H7 (cell line): ENCODE measurements around the gene RGL1. TPM values are rescaled to one million over a fixed set of nuclear protein-coding genes. Genes with fewer than 3 reads are reported as not detected.

Source experiments
- DNase-seq: peaks from one replicate; pipeline ENCODE4 v3.0.0; 2012
- H3K27me3 ChIP-seq: 2 replicates; pipeline ENCODE4 v1.6.0; 2011; ENCODE audit warnings: mild to moderate bottlenecking, low read length; ENCODE audit not compliant: control insufficient read depth, insufficient read depth
- H3K36me3 ChIP-seq: replicated peaks from 2 replicates; pipeline ENCODE4 v1.5.1; 2011; ENCODE audit warnings: low read length; ENCODE audit not compliant: control insufficient read depth, insufficient read depth
- H3K4me3 ChIP-seq: 2 replicates; pipeline ENCODE4 v1.5.1; 2011; ENCODE audit warnings: low read depth, mild to moderate bottlenecking, control low read depth, low read length, moderate library complexity; ENCODE audit not compliant: insufficient read depth
- total RNA-seq: library from RNA; depleted of rRNA; stranded (reverse); fragments of >200 nt; shearing (Covaris generic); gene quantifications from 2 replicates; pipeline ENCODE4 v1.2.3, GENCODE V29; 2014

The RGL1 gene
- total RNA-seq, 1 experiment from 2014 or later, result 3.2 TPM

DNA sequence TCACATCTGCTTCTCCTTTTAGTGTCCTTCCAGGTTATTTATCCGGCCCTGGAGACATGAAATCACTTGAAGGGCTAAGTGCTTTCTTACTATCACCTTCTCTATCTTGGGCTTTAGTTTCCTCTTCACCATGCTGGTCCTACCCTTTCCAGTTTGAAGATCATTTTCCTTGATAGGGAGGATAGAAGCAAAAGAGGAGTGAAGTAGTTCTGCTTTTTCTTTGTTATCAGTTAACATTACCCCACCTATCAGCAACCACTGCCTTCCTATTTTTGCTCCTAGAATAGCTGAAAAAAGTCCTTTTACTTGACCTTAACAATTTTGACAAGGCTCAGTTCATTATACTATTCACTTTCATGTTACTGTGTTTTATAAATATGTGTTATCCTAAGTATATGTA, 19.4 kb downstream of the RGL1 start:
- Histone ChIP-seq H3K36me3 (no peaks in the 10 kb centered on the region), H3K4me3 (no peak overlapping the region), H3K27me3 (no peaks in the 10 kb centered on the region)
- no peak for DNase-seq

DNA sequence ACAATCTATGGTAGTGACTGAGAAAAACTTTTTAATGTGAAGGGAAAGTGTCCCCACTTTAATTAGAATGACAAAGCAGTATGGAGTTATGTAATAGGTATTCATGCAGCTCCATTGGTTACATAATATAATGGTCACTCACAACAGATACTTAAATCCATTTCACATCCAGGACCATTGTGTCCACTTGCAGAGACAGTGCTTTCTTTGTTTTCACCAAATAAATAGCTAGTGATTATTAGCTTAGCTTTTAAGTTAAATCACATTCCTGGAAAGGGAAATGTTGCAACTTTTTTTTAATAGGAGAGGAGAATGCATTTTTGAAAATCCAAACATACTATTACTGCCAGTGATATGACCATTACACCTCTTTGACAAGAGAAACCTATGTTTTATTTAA, 22.9 kb downstream of the RGL1 start:
- no peaks in the 10 kb centered on the region for H3K36me3 ChIP-seq
- no peak for DNase-seq
- no peaks in the 10 kb centered on the region for H3K27me3 ChIP-seq
- no peak overlapping the region for H3K4me3 ChIP-seq

GRCh38 chr1:183830389-183830788, 25.5 kb downstream of the RGL1 start:
- no peaks in the 10 kb centered on the region for H3K27me3 ChIP-seq
- no peaks in the 10 kb centered on the region for H3K36me3 ChIP-seq
- H3K4me3 ChIP-seq, result no peak overlapping the region
- DNase-seq, result no peak

GRCh38 chr1:183831311-183831710, 26.4 kb downstream of the RGL1 start:
- DNase-seq, result no peak
- Histone ChIP-seq H3K36me3 (no peaks in the 10 kb centered on the region), H3K27me3 (no peaks in the 10 kb centered on the region; the same call in 1 of the 2 replicates), H3K4me3 (no peak overlapping the region)

DNA sequence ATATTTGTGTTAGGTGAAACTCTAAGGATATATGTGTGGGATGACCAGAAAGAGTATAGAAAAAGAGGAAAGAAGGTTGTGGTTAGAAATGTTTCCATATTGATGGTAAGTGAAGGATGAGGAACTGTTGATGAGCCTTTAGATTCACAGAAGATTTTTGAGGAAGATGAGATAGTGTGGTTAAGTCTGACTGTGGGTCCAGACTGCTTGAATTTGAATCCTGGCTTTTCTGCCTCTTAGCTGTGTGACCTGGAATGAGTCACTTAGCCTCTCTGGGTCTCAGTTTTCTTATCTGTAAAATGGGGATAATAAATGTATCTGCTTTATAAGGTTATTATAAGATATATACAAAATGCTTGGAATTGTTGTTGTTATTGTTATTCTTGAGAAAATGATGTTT, 27.5 kb downstream of the RGL1 start:
- DNase-seq, result no peak
- Histone ChIP-seq H3K27me3 (no peaks in the 10 kb centered on the region; the same call in 1 of the 2 replicates), H3K36me3 (no peaks in the 10 kb centered on the region), H3K4me3 (no peak overlapping the region)

- no peaks in the 10 kb centered on the region; the same call in 1 of the 2 replicates for H3K27me3 ChIP-seq
Measured at GRCh38 chr1:183834568-183834967, 29.6 kb downstream of the RGL1 start.

GRCh38 chr1:183836598-183836997, 31.7 kb downstream of the RGL1 start:
- DNase-seq, result no peak
- Histone ChIP-seq H3K36me3 (no peaks in the 10 kb centered on the region), H3K27me3 (no peaks in the 10 kb centered on the region; the same call in 1 of the 2 replicates), H3K4me3 (no peak overlapping the region)

More at GRCh38 chr1:183834568-183834967, 29.6 kb downstream of the RGL1 start:
- Histone ChIP-seq H3K36me3 (no peaks in the 10 kb centered on the region), H3K4me3 (no peak overlapping the region)
- no peak for DNase-seq

- no peak for DNase-seq
- H3K36me3 ChIP-seq, result no peaks in the 10 kb centered on the region
- H3K27me3 ChIP-seq, result no peaks in the 10 kb centered on the region; the same call in 1 of the 2 replicates
- H3K4me3 ChIP-seq, result no peak overlapping the region
Measured at GRCh38 chr1:183837062-183837461, 32.1 kb downstream of the RGL1 start.

DNA sequence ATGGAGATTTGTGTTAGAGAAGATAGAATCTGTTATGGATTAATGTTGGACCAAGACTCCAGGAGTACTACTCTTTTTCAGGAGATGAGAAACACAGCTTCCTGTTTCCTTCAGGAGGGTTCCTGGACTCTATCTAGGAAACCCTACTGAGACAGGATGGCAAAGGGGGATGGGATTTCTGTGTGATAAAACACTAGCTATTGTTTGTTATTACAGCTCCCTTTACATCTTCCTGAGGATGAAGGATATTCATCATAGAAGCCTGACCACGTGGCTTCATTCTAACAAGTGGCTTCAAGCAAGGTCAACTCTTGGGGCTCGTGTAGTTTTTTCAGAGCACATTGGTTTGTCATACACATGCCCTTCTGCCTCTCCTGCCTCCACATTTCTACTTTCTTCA, 33.3 kb downstream of the RGL1 start:
- H3K4me3 ChIP-seq, result no peak overlapping the region
- H3K27me3 ChIP-seq, result no peaks in the 10 kb centered on the region; the same call in 1 of the 2 replicates
- no peak for DNase-seq
- H3K36me3 ChIP-seq, result no peaks in the 10 kb centered on the region

- Histone ChIP-seq H3K36me3 (no peaks in the 10 kb centered on the region), H3K27me3 (no peaks in the 10 kb centered on the region; the same call in 1 of the 2 replicates), H3K4me3 (no peak overlapping the region)
- DNase-seq, result no peak
Measured at GRCh38 chr1:183840140-183840539, 35.2 kb downstream of the RGL1 start.

- DNase-seq, result no peak
- Histone ChIP-seq H3K36me3 (no peaks in the 10 kb centered on the region), H3K27me3 (no peaks in the 10 kb centered on the region; the same call in 1 of the 2 replicates), H3K4me3 (no peak overlapping the region)
Measured at GRCh38 chr1:183841550-183841949, 36.6 kb downstream of the RGL1 start.

- Histone ChIP-seq H3K27me3 (no peaks in the 10 kb centered on the region; the same call in 1 of the 2 replicates), H3K4me3 (no peak overlapping the region), H3K36me3 (no peaks in the 10 kb centered on the region)
- DNase-seq, result no peak
Measured at GRCh38 chr1:183841950-183842794, 37.3 kb downstream of the RGL1 start.

DNA sequence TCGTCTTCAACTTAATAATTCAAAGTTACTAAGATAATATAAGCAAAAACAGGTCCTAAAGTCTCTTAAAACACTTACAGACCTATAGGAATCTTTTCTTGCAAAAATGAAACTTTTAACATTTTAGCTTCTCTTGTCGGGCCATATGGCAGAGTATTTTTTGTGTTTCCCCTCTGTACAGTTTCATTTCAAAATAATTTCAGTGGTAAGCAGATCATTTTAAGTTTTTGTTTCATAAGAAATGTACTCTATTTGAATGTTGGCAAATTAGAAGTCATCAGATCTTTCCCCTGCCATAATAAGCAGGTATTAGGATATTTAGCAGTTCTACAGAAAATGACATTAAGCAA, 37.9 kb downstream of the RGL1 start:
- DNase-seq, result no peak
- Histone ChIP-seq H3K36me3 (no peaks in the 10 kb centered on the region), H3K4me3 (no peak overlapping the region), H3K27me3 (no peaks in the 10 kb centered on the region)

GRCh38 chr1:183844806-183845205, 39.9 kb downstream of the RGL1 start:
- no peaks in the 10 kb centered on the region for H3K27me3 ChIP-seq
- no peak overlapping the region for H3K4me3 ChIP-seq
- H3K36me3 ChIP-seq, result no peaks in the 10 kb centered on the region
- DNase-seq, result no peak

DNA sequence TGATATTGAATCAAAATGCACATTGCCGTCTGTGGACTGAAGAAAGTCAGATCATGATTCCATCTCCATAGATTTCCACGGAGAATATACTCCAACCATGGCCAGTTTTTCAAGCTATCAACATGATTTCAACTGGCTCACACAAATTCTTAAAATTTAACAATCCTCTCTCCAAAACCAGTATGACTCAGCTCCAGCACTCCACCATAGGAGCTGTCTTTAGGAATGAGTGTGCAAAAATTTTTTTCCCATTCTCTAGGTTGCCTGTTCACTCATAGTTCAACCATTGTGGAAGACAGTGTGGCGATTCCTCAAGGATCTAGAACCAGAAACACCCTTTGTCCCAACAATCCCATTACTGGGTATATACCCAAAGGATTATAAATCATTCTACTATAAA, 40.8 kb downstream of the RGL1 start:
- DNase-seq, result no peak
- Histone ChIP-seq H3K27me3 (no peaks in the 10 kb centered on the region), H3K36me3 (no peaks in the 10 kb centered on the region), H3K4me3 (no peak overlapping the region)
